ENCODE results near the gene ZNF700.
"Not testable (repeated sequence)": the region's sequence is repeated elsewhere in the genome, so short reads cannot be mapped to it uniquely, and the experiment has no call there.

The ZNF700 gene

DNA sequence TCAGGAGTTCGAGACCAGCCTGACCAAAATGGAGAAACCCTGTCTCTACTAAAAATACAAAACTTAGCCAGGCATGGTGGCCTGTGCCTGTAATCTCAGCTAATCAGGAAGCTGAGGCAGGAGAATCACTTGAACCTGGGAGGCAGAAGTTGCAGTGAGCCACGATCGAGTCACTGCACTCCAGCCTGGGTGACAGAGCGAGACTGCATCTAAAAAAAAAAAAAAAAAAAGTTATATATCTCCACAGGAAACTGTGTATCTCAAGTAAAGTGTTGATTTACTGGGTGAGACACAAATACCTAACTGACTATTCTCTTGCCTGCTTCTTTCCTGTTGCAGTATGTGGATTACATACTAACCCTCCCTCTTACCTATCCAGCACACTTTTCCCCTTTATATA is 67.0 kb downstream of the ZNF700 start:
- not testable (repeated sequence) for DNase-seq

DNA sequence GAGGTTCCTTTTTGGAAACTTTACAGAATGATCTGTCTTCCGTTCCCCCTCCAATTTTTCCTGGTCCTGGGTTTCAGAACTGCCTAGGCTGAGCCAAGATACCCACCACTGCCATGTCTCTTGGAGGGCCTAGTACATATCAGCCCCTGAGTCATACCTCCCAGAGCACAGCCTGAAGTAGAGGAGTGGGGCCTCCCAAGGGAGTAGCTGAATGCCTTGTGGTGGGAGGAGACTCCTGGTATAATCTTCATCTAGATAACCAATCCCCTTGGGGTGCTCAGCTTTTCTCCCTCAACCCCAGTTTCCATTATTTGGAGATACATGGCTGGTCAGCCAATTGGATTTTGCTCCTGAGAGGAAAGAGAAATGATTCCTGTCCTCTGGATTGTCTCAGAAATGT is 70.3 kb downstream of the ZNF700 start:
- no peak for DNase-seq
